NOMO-1 treated with dmso at 0.1 percent for 144 hours (cell line): ENCODE data around the gene GDPD5.
"Not testable (repeated sequence)": the region's sequence is repeated elsewhere in the genome, so short reads cannot be mapped to it uniquely, and the experiment has no call there.

ENCODE experiments used
- DNase-seq: peaks from one replicate; lab custom pipeline; 2025; ENCODE audit not compliant: unreplicated experiment; lab: John Stamatoyannopoulos, UW

Gene GDPD5

DNA sequence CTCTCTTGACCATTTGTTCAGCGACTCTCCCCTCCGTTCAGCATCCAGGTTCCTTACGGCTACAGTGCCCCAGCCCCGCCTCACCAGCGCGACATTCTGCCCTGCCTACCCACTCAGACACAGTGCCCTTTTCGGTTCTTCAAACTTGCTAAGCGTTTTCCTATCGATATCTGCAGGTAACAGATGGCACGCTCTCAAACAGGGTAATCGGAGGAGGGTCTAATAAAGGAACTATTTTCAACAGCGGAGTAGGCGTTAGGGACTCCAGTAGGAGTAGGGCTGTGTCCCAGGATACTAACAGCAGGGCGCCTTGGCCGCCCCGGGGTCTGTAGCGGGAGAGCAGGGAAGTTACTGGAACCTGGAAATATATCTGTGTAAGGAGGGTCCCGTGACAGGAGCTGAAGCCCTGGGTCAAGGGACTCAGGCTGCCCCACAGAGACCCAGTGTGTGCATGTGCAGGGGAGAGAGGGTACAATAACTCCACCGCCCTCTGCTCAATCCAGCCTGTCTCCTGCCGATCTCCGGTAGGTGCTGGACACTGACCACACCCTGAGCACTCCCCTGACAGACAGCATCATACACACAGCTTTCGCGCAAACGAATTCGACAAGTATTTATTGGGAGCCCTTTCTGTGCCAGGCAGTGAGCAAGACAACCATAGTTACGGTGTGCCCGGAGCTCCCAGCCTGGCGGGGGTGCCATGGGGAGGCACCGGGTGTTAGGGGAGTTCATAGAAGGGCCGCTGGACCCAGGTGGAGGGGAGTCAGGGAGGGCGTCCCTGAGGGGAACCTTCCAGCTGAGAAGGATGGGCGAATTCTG is 94.8 kb downstream of the GDPD5 start:
- no peak for DNase-seq

DNA sequence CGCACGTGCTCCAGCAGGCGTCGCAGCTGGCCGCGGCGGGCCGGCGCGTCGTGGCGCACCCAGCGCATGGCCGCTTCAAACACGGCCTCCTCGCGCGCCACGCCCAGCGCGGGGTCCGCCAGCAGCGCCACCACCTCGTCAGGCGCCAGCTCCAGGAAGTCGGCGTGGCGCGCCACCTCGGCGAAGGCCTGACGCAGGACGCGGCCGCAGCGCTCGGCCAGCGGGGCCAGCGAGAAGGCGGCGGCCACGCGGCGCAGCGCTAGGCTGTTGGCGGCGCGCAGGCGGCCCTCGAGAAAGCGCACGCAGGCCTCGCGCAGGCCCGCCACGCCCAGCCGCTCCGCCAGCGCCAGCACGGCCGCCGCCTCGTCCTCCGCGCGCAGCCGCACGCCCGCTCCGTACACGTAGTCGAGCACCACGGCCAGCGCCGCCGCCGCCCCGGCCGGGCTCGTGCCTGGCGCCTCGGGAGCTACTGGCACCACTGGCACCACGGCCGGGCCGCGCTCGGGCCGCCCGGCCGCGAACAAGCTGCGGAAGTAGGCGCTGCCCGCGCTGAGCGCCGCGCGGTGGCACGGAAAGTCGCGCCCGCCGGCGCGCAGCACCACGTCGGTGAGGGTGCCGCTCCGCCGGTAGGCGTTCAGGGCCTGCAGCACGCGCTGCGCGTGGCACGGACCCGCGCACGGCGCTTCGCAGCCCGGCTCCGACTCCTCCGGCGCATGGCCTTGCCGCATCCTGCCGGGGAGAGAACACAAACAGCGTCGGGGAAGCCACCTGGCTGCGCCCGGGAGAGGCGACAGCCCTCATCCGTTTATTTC is 95.6 kb downstream of the GDPD5 start:
- peak; percentile 82 for DNase-seq

DNA sequence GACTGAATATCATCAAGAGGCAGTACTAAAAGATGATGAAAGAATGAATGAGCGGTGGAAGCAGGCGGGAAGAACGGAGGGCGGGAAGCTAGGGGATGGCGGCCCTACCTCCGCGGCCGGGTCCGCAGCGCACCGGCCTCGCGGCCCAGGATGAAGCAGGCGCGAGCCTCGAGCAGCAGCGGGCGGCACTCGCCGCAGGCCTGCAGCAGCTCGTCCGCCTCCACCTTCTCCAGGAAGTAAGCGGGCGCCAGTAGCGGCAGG is 96.2 kb downstream of the GDPD5 start:
- no peak for DNase-seq

DNA sequence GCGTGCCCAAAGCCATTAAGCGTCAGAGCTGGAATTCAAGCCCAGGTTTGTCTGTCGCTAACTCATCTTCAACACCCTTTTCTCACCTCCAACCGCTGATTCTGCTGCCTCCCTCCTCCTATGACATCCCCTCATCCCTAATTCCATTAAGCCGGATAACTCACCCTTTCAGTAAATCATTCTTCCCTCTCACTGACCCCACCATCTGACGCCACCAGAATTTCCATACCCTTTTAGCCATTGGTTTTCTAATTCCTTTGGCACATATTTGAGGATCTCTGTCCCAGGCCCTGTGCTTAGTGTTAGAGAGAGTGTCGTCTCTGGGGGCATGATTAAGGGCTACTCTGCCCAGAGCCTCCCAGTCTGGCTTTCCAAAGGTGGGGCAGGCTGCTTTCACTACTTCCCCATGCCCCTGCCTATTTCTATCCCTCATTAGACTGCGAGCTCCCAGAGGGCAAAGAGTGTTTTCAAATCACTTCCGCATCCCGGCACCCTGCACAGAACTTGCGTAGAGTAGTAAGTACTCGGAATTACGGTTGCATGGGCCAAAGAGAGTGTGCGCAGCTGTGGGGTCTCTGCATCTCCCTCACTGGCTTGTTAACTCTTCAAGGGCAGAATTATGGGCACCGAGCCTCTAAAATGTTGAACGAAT is 96.6 kb downstream of the GDPD5 start:
- no peak for DNase-seq

DNA sequence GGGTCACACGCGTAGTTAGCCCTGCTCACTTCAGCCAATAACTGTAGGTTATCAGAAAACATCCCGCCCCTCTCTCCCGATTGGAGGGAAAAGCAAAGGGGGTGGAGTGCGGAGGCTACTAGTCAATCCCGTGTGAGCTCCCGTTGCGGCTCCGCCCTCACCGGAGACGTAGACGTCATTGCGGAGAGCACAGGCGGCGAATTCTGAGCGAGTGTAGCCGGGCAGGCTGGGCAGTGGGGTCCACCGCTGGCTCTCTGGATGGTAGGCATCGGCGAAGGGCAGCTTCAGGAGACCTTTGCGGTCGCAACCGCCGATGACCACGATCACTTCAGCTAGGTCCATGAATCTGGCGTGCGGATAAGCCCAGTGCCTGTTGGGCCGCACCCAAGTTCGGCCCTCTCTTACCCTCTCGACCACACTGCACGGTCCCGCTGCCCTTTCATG is 97.4 kb downstream of the GDPD5 start:
- DNase-seq: peak; percentile 49

DNA sequence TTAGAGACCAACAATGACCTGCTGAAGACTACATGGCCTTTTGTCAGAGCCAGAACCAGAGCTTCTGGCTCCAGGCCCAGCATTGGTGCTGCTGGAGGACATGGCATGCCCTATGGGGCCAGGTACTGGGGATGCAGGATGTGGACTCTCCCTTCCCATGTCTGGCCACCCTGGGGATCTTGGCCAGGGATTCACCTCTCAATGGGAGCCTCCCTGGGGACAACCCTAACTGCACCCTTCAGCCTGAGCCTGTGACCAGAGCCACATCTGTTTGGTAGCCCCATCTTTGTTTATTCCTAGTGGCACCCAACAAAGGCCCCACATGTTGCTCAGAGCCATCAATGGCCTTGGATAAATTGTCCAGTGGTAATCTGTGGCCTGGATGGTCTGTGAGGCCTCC is 98.6 kb downstream of the GDPD5 start:
- no peak for DNase-seq

DNA sequence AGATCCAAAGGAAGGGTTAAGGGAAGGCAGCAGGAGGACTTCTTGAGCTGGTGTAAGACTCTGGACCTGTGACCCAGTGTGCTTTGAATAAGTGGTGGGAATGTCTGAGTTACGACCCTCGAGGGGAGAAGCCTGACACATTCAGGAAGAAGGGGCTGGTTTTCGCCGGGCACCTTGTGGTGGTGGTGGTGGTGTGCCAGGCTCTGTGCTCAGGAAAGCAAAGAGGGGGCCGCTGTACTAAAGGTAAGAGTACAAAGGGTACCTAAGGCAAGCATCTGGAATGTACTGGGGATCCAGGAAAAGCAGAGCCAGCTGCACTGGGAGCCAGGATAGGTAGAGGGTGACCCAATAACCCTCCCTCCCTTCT is 99.0 kb downstream of the GDPD5 start:
- DNase-seq: no peak

DNA sequence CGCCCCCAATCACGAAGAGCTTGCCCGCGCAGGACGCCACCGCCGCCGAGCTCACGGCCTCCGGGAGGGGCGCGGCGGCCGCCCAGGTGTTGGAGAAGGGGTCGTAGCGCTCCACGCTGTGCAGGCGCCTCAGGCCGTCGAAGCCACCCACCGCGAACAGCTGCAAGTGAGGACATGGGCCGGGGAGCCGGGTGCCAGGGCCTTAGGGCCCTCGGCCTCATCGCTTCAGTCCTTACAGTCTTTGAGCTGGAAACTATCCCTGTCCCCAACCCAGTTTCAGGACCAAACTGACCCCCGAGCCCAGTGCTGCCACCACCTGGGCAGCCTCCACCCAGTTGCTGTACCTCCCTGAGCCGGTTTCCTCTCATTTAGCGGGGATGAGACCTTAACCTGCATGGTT is 100.3 kb downstream of the GDPD5 start:
- no peak for DNase-seq

DNA sequence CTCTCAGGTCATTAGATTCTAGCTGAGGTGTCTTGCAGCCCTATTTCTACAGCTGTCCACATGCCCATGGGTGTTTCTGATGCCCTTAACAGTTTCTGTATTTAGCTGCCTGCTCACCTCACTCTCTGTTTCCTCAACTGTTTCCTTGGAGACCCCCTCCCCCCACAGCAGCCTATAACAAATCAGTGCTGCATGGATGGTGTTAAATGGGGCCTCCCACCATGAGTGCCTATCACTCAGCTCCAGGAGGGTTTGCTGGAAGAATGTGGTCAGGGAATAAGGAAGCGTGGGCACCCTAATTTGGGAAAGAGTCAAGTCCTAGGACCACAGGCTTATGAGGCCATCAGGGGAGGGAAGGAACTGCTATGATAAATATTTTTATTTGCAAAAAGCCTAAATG is 101.3 kb downstream of the GDPD5 start:
- DNase-seq: no peak

DNA sequence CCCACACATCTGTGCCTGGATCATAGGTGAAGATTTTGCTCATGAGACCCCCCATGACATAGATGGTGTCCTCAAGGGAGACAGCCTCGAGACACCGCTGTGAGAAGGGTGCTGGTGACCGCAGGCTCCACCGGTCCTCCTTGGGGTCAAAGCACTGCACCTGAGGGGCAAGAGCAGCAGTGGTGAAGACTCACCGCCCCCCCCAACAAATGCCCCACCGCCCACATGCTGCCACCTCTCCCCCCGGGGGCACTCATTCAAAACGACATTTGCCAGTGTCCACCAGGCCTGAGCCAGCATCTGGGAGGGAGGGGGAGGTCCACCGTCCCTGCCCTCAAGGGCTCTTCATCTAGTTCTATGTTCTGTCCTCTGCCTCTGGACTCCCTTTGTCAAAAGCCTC is 102.0 kb downstream of the GDPD5 start:
- no peak for DNase-seq

DNA sequence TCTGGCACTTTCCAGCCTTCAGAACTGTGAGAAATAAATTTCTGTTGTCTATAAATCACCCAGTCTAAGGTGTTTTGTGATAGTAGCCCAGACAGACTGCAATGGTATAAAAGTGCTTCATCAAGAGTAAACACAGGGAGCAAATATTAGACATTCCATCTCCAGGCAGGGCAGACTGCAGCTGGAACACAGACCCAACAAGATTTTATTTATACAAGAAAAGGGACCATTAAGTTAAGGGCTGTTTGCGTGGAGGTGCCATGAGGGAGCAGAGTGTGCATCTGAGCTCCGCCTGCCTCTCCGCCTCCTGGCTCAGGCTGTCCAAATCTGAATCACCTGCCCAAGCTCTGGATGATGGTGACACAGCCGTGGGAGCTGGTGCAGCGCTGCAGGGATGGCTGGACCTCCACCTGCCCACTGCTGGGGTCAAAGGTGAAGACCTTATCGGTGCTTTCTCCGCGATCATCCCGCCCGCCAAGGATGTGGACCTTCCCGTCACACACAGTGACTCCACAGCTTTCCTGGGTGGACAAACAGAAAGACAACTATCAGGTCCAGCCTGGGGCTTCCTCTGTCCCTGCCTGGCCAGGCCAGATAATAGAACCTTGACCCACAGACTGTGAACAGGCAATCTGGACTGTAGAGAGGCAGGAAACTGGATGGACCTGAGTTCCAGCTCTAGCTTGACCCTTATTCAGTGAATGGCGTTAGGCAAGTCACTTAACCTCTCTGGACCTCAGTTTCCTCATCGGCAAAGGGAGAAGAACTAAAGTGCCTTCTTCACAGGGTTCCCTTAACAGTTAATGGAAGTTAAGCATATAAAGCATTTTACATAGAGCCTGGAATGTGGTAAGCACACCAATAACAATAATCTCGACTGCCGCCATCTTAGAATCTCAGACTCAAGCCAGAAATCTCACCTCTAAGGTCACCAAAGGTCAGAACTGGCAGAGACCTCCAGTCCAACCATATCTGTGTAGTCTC is 103.2 kb downstream of the GDPD5 start:
- no peak for DNase-seq

DNA sequence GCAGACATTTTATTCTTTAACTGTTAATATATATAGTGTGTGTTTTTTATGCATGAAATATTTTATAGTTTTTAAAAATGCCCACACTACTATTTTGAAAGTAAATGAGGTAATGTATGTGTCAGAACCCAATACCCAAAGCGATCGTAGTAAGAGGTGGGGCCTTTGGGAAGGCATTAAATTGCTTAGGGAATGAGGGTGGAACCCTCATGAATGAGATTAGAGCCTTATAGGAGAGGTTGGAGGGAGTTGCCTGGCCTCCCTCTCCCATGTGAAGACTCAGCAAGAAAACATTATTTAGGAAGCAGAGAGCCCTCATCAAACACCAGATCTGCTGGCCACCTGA is 103.9 kb downstream of the GDPD5 start:
- no peak for DNase-seq

DNA sequence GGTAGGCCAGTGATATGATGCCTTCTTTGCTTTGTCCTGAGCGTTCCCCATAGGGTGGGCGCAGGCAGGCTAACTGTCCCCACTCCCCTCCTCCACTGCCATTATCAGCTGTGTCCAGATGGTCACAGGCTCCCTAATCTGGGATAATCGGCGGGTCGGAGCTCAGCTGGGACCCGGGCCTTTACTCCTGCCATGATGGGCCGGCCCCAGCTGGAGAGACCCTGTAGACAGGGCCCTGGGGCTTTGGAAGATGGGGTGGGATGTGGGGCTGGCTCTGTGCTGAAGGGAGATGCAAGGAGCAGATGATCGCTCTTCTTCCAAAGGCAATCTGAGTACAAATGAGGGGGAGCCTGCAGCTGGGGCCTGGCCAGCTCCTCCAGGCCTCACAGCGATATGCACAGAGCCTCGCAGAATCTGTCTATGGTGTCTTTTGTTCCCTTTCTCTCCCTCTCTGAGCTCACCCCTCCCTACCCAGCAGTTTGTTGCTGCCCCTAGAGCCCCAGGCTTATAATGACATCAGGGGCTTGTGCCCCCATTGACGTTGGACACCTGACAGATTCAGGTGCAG is 104.6 kb downstream of the GDPD5 start:
- no peak for DNase-seq

DNA sequence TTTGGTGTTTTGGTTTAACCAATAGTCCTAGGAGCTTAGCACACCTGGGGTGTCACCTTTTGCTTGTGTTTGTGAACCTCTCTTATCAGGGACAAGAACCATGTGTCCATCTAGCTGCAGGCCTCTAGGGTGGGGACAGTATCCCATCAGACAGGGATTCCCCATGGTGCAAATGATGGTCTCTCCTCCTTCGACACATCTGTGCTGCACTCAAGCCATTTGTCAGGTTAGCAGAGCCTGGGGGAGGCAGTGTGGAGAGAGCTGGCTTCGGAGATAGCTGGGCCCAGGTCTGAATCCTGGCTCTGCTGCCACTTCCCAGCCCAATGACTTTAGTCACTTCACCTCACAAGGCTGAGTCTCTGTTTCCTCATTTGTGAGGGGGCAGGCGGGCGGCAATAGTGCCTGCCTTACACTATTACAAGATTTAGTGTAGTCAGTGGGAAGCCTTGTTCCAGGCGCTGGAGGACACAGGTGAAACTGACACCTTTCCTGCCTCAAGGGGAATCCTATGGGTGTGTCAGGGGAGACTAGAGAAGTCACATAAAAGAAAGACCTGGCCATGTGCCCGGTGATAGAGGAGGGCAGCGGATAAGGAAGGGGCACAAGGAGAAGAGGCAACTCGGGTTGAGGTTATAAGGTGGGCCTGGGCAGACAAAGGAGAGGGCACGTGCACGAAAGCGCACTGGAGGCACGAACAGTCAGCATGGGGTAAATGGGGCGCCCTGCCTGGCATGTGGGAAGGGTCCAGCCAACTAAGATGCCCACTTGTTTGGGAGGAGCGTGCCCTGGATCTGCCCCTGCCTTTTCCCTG is 105.3 kb downstream of the GDPD5 start:
- no peak for DNase-seq

DNA sequence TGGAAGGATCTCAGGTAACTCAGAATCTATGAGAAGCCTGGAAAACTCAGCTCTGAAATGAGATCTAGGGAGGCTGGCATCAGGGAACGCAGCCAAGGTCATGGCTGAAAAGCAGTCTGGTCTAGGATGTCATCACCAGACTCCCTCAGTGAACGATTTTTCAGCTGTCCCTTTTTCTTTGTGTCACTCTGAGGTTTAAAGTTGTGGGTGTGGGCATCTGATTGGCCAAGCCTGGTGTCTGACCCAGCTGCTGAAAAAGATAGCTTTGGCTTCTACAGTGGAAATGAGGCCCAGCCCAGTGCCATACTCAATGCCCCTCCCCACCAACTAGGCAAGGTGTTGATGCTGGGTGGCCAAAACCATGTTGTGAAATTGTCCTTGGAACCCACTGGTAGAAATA is 111.9 kb downstream of the GDPD5 start:
- DNase-seq: no peak

DNA sequence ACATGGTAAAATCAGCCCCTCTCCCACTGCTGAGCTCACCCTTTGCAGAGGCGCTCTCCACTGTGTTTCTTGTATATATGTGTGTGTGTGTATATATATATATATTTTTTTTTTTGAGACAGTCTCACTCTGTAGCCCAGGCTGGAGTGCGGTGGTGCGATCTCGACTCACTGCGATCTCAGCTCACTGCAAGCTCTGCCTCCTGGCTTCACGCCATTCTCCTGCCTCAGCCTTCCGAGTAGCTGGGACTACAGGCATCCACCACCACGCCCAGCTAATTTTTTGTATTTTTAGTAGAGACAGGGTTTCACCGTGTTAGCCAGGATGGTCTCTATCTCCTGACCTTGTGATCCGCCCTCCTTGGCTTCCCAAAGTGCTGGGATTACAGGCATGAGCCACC is 112.6 kb downstream of the GDPD5 start:
- not testable (repeated sequence) for DNase-seq

DNA sequence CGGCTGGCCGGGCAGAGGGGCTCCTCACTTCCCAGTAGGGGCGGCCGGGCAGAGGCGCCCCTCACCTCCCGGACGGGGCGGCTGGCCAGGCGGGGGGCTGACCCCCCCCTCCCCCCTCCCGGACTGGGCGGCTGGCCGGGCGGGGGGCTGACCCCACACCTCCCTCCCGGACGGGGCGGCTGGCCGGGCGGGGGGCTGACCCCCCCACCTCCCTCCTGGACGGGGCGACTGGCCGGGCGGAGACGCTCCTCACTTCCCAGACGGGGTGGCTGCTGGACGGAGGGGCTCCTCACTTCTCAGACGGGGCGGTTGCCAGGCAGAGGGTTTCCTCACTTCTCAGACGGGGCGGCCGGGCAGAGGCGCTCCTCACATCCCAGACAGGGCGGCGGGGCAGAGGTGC is 115.8 kb downstream of the GDPD5 start:
- not testable (repeated sequence) for DNase-seq

DNA sequence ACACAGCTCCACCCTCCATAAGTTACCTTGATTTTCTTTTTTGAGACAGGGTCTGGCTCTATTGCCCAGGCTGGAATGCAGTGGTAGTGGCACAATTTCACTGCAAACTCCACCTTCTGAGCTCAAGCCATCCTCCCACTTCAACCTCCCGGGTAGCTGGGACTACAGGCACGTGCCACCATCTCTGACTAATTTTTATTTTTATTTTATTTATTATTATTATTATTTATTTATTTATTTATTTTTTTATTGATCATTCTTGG is 116.9 kb downstream of the GDPD5 start:
- DNase-seq: no peak

DNA sequence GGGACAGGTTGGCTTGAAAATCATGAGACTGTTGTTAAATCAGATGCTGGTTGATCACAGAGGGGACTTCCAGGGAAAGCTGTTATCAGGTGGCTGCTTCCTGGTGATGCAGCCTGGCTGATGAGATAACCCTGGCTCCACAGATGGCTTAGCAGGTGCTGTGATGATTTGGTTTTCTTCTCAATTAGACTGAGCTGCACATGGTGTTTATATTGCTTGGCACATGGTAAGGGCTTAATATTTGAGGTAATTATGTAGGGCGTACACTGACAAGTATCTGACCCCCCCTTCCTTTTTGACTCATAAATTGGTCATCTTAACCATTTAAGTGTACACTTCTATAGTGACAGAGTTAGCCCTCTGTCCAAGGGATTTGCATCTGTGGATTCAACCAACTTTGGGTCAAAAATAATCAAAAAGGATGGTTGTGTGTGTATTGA is 119.4 kb downstream of the GDPD5 start:
- no peak for DNase-seq

DNA sequence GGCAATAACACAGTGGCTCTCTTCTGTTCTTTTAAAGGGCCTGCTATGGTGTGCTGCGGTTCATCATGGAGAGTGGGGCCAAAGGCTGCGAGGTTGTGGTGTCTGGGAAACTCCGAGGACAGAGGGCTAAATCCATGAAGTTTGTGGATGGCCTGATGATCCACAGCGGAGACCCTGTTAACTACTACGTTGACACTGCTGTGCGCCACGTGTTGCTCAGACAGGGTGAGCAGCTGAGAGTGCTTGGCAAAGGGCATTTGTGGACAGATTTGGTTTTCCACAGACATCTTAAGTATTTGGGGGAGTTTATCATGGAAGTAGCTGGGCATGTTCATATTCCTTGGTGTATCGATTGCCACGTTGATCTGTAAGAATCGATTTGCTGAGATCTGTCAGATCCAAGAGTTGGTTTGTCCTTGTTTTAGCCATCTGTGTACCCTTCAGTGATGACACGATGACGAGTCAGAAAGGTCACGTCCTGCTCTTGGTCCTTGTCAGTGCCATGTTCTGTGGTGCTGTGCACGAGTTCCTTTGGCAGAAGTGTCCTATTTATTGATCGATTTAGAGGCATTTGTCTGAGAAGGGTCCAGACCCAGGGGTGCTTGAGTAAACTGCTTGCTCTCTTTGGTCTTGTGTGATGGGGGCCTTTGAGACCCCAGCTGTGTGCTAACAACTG is 121.6 kb downstream of the GDPD5 start:
- no peak for DNase-seq
